ENCODE measurements around the gene C15orf40.

DNA sequence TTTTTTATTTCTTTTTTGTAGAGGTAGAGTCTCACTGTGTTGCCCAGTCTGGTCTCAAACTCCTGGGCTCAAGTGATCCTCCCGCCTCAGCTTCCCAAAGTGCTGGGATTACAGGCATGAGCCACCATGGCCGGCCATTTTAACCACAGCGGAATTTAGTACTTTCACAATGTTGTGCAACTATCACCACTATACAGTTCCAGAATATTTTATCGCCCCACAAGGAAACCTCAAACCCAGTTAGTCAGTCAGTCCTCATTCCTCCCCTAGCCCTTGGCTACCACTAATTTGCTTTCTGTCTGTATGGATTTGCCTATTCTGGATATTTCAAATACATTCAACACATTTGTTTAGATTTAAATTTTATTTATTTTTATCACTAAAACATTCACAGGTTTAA is 43.4 kb downstream of the C15orf40 start:
- TF ChIP-seq, protein P1, sequence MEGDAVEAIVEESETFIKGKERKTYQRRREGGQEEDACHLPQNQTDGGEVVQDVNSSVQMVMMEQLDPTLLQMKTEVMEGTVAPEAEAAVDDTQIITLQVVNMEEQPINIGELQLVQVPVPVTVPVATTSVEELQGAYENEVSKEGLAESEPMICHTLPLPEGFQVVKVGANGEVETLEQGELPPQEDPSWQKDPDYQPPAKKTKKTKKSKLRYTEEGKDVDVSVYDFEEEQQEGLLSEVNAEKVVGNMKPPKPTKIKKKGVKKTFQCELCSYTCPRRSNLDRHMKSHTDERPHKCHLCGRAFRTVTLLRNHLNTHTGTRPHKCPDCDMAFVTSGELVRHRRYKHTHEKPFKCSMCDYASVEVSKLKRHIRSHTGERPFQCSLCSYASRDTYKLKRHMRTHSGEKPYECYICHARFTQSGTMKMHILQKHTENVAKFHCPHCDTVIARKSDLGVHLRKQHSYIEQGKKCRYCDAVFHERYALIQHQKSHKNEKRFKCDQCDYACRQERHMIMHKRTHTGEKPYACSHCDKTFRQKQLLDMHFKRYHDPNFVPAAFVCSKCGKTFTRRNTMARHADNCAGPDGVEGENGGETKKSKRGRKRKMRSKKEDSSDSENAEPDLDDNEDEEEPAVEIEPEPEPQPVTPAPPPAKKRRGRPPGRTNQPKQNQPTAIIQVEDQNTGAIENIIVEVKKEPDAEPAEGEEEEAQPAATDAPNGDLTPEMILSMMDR (IDR thresholded peaks at IDR 0.05), result no peak
- no peak for TF ChIP-seq POLR2AphosphoS5 (IDR thresholded peaks at IDR 0.05)
- no peak for TF ChIP-seq EP300 (IDR thresholded peaks at IDR 0.05)
